GM12864 (cell line): ENCODE measurements around the gene RAB11A.

Source experiments
- DNase-seq: peaks from one replicate; pipeline ENCODE4 v3.0.0-alpha.2; 2011; ENCODE audit warnings: low read depth
- H3K4me3 ChIP-seq: 2 replicates; pipeline ENCODE4 v1.5.1; 2011; ENCODE audit warnings: mild to moderate bottlenecking, low read depth, low read length, control low read depth
- CTCF ChIP-seq: IDR thresholded peaks from 2 replicates; pipeline ENCODE4 v1.5.1; 2011; ENCODE audit warnings: low read depth, mild to moderate bottlenecking, moderate library complexity, low read length, control low read depth, inconsistent platforms; ENCODE audit errors: missing control alignments

The RAB11A gene

GRCh38 chr15:65920825-65921309 lies 51.6 kb downstream of the RAB11A start:
- H3K4me3 ChIP-seq = no peak overlapping the region
- peak; percentile 49 for DNase-seq
- no peak for TF ChIP-seq CTCF

- H3K4me3 ChIP-seq = no peak overlapping the region
- TF ChIP-seq CTCF = no peak
- DNase-seq = no peak
Measured at GRCh38 chr15:65921780-65922179, 52.5 kb downstream of the RAB11A start.

GRCh38 chr15:65922621-65923020 lies 53.3 kb downstream of the RAB11A start:
- no peak for TF ChIP-seq CTCF
- H3K4me3 ChIP-seq = no peak overlapping the region
- DNase-seq = no peak

- TF ChIP-seq CTCF = no peak
- DNase-seq = no peak
- H3K4me3 ChIP-seq = no peak overlapping the region
Measured at GRCh38 chr15:65923264-65923663, 54.0 kb downstream of the RAB11A start.

GRCh38 chr15:65924004-65924403 lies 54.7 kb downstream of the RAB11A start:
- DNase-seq = no peak
- H3K4me3 ChIP-seq = no peak overlapping the region
- no peak for TF ChIP-seq CTCF

GRCh38 chr15:65925338-65925737 lies 56.0 kb downstream of the RAB11A start:
- TF ChIP-seq CTCF = no peak
- DNase-seq = no peak
- no peak overlapping the region for H3K4me3 ChIP-seq

- TF ChIP-seq CTCF = no peak
- no peak for DNase-seq
- H3K4me3 ChIP-seq = no peak overlapping the region
Measured at GRCh38 chr15:65926459-65926858, 57.2 kb downstream of the RAB11A start.
